Measurements from ENCODE around the gene SLIT3.

Gene SLIT3

GRCh38 chr5:169286572-169287300, 14.2 kb downstream of the SLIT3 start:
- no peaks in the 10 kb centered on the region for H3K27me3 ChIP-seq (ENCODE audit: control insufficient read depth, insufficient read depth, low read length)
- H3K4me1 ChIP-seq = peaks cover 39% of the 10 kb centered on the region
- no peak for TF ChIP-seq CTCF (IDR thresholded peaks at IDR 0.05)
- H3K27ac ChIP-seq = peak overlapping the region; percentile 11
- no peak overlapping the region for H2AFZ ChIP-seq
- no peak overlapping the region for H3K9ac ChIP-seq
- no peak overlapping the region for H3K4me3 ChIP-seq (ENCODE audit: low read depth, low read length)
- no peak overlapping the region for H3K4me2 ChIP-seq (ENCODE audit: low read length)
- no peaks in the 10 kb centered on the region for H3K36me3 ChIP-seq (ENCODE audit: control insufficient read depth, insufficient read depth, low read length)
- peaks cover 55% of the 10 kb centered on the region for H3K79me2 ChIP-seq
- H3K9me3 ChIP-seq (ENCODE audit: control insufficient read depth, low read length) = no peaks in the 10 kb centered on the region

- Histone ChIP-seq H3K9ac (no peak overlapping the region), H3K4me1 (peaks cover 34% of the 10 kb centered on the region), H3K4me2 (ENCODE audit: low read length) (no peak overlapping the region), H3K27ac (no peak overlapping the region), H3K27me3 (ENCODE audit: control insufficient read depth, insufficient read depth, low read length) (no peaks in the 10 kb centered on the region), H3K79me2 (peaks cover 35% of the 10 kb centered on the region), H3K36me3 (ENCODE audit: control insufficient read depth, insufficient read depth, low read length) (no peaks in the 10 kb centered on the region), H3K9me3 (ENCODE audit: control insufficient read depth, low read length) (no peaks in the 10 kb centered on the region), H3K4me3 (ENCODE audit: low read depth, low read length) (no peak overlapping the region), H2AFZ (no peak overlapping the region)
- TF ChIP-seq CTCF (IDR thresholded peaks at IDR 0.05) = no peak
These were observed 17.1 kb downstream of the SLIT3 start for GRCh38 chr5:169283887-169284286.

DNA sequence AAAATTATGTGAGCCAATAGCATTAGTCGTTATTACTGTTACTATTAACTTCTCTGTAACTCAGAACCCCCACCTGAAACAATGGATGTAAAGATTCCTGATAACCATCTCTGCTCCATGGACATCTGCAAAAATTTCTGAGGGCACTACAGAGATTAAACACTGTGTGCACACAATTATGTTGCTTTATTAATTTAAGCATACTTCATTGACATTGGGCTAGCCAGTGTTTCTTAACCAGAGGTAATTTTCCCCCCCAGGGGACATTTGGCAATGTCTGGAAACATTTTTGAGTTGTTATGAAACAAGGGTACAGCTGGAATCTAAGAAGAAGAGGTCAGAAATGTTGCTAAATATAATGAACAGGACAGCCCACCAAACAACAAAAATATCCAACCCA, 19.3 kb downstream of the SLIT3 start:
- H3K27ac ChIP-seq = no peak overlapping the region
- H2AFZ ChIP-seq = no peak overlapping the region

DNA sequence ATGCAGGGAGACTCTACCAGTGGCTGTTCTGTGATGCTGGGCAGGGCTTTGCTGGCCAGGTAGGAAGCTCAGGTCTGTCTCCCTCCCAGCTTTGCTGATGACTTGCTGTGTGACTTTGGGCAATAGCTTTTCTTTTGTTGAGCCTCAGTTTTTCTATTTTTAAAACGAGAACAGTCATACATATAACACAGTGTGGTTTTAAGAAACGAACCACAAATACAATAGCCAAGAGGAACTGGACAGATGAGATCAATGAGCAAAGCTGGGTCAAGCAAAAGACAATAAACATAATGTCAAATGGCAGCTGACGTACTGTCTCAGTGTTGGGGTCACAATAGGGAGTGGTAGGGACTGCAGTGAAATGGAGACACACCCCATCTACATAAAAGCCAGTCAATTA, 20.2 kb downstream of the SLIT3 start:
- Histone ChIP-seq H3K27ac (no peak overlapping the region), H3K36me3 (ENCODE audit: control insufficient read depth, insufficient read depth, low read length) (no peaks in the 10 kb centered on the region), H3K4me2 (ENCODE audit: low read length) (no peak overlapping the region), H2AFZ (no peak overlapping the region), H3K9ac (no peak overlapping the region), H3K79me2 (peaks cover 25% of the 10 kb centered on the region), H3K4me1 (peaks cover 14% of the 10 kb centered on the region), H3K4me3 (ENCODE audit: low read depth, low read length) (no peak overlapping the region), H3K27me3 (ENCODE audit: control insufficient read depth, insufficient read depth, low read length) (no peaks in the 10 kb centered on the region), H3K9me3 (ENCODE audit: control insufficient read depth, low read length) (no peaks in the 10 kb centered on the region)
- no peak for TF ChIP-seq CTCF (IDR thresholded peaks at IDR 0.05)

More for the DNA sequence above, 19.3 kb downstream of the SLIT3 start:
- no peaks in the 10 kb centered on the region for H3K36me3 ChIP-seq (ENCODE audit: control insufficient read depth, insufficient read depth, low read length)
- no peaks in the 10 kb centered on the region for H3K9me3 ChIP-seq (ENCODE audit: control insufficient read depth, low read length)
- no peaks in the 10 kb centered on the region for H3K27me3 ChIP-seq (ENCODE audit: control insufficient read depth, insufficient read depth, low read length)
- H3K4me3 ChIP-seq (ENCODE audit: low read depth, low read length) = no peak overlapping the region
- peaks cover 32% of the 10 kb centered on the region for H3K79me2 ChIP-seq
- no peak overlapping the region for H3K9ac ChIP-seq
- H3K4me2 ChIP-seq (ENCODE audit: low read length) = no peak overlapping the region
- no peak for TF ChIP-seq CTCF (IDR thresholded peaks at IDR 0.05)
- peaks cover 14% of the 10 kb centered on the region for H3K4me1 ChIP-seq

DNA sequence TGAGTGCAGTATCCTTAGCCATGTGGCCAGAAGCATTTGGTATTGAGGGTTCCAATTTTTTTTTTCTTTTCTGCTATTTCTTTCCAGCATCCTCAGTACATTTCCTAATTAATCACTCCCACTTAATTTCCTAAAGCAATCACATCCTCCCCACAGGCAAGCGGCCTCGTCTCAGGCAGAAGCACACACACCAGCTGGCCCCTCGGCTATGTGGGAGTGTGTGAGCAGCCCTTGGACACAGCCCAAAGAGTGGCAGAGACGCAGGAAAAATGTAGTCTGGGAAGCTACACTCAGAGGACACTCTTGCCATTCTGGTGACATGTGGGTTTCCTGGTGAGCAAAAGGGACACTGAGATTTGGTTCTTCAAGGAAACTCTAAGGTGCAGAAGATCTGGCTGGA, 20.7 kb downstream of the SLIT3 start:
- H3K9ac ChIP-seq = no peak overlapping the region
- H3K9me3 ChIP-seq (ENCODE audit: control insufficient read depth, low read length) = no peaks in the 10 kb centered on the region
- H3K27ac ChIP-seq = no peak overlapping the region
- no peak overlapping the region for H3K4me3 ChIP-seq (ENCODE audit: low read depth, low read length)
- peaks cover 14% of the 10 kb centered on the region for H3K4me1 ChIP-seq
- no peaks in the 10 kb centered on the region for H3K36me3 ChIP-seq (ENCODE audit: control insufficient read depth, insufficient read depth, low read length)
- no peaks in the 10 kb centered on the region for H3K27me3 ChIP-seq (ENCODE audit: control insufficient read depth, insufficient read depth, low read length)
- peaks cover 21% of the 10 kb centered on the region for H3K79me2 ChIP-seq
- TF ChIP-seq CTCF (IDR thresholded peaks at IDR 0.05) = no peak
- H3K4me2 ChIP-seq (ENCODE audit: low read length) = no peak overlapping the region
- H2AFZ ChIP-seq = no peak overlapping the region
